Vagina (tissue), 2 donors: ENCODE results near the gene GAMT. TPM values are rescaled to one million over a fixed set of nuclear protein-coding genes. Genes with fewer than 3 reads are reported as not detected.

Experiments used
- DNase-seq, 2 donors: peaks; one replicate each; pipeline ENCODE4 v3.0.0-alpha.2; 2017; ENCODE audit errors: extremely low spot score in 2 of 2
- H3K27ac ChIP-seq: fragments of 200-600 bp; sonication (generic); one replicate; pipeline ENCODE4 v1.5.1; 2019
- H3K27me3 ChIP-seq: fragments of 200-600 bp; sonication (generic); one replicate; pipeline ENCODE4 v1.5.1; 2019
- H3K36me3 ChIP-seq, 2 donors: fragments of 200-600 bp; sonication (generic); one replicate each; pipeline ENCODE4 v1.5.1; 2017 to 2019
- H3K4me1 ChIP-seq: fragments of 200-600 bp; sonication (generic); one replicate; pipeline ENCODE4 v1.5.1; 2019
- H3K4me3 ChIP-seq, 2 donors: fragments of 200-600 bp; sonication (generic); 1 replicate in 1 of 2; 2 replicates in 1 of 2; pipeline ENCODE4 v1.5.1; 2016 to 2019
- H3K9me3 ChIP-seq: fragments of 200-600 bp; sonication (generic); one replicate; pipeline ENCODE4 v1.5.1; 2019
- CTCF ChIP-seq, 3 experiments: fragments of 450-650 bp in 2 of 3; fragments of 200-600 bp in 1 of 3; sonication (generic) in 1 of 3; IDR thresholded peaks; one replicate each; pipeline ENCODE4 v1.5.1; 2017 to 2019; ENCODE audit warnings: antibody characterized with exemption in 3 of 3, mild to moderate bottlenecking in 2 of 3, moderate library complexity in 2 of 3
- POLR2A ChIP-seq, 2 donors: fragments of 450-650 bp; IDR thresholded peaks; one replicate each; pipeline ENCODE4 v1.6.1; 2017; ENCODE audit warnings: antibody characterized with exemption in 2 of 2, mild to moderate bottlenecking in 2 of 2, moderate library complexity in 2 of 2
- POLR2AphosphoS5 ChIP-seq, 2 donors: sonication (generic); formaldehyde crosslinking; IDR thresholded peaks; one replicate each; pipeline ENCODE4 v1.9.0; 2017; ENCODE audit warnings: antibody characterized with exemption in 2 of 2, mild to moderate bottlenecking in 2 of 2, low read depth in 1 of 2; ENCODE audit not compliant: insufficient read depth in 1 of 2
- intact Hi-C: fragments of 100-400 bp; cut with DNase I; formaldehyde crosslinking; loops from one replicate; pipeline ENCODE4 v1.15.1; 2023
- total RNA-seq: library from RNA; depleted of rRNA; stranded (reverse); fragments of >200 nt; gene quantifications from one replicate; pipeline ENCODE4 v1.2.3, GENCODE V29; 2016

GAMT gene
- total RNA-seq, 1 donor from 2014 or later: 29.0 TPM

DNA sequence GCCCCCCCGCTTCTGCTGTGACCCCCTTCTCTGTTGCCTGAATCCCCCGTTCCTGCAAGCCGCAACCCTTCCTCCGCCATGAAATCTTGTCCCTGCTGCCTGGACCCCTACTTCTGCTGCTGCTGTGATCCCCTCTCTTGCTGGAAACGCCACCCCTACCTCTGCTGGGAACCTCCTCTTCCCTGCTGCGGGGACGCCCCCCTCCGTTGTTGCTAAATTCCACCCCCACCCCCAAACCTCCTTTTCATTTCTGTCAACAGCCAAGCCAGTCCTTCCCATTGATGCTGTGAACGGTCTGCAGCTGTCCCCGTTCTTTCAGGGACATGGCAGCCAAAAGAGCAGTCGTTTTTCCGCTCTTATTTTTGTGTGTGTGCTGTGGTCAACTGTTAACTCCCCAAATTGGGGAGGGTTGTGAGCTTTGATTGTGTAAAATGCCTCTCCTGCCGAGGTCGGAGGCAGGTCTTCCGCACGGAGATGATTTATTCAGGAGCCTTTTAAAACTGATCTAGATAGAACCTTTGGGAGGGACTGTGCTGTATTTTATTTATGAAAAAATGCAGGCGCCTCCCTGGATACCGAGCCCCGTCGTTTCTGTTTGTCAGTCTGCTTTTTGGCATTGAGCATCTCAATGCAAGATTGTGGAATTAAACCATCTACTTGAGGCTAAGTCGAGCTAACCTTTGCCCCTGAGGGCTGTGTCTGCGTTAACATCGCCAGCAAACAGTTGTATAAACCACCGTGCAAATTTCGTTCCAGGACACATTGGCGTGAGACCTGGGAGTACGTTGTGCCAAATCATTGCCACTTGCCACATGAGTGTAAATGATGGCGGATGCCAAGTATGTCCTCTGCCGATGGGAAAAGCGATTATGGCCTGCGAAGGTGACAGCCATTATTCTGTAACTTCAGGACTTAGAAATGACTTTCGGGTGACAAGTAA, 45.5 kb downstream of the GAMT start:
- H3K4me3 ChIP-seq: peak overlapping the region; percentile 88
- peaks cover 33% of the 10 kb centered on the region for H3K4me1 ChIP-seq
- no peaks in the 10 kb centered on the region for H3K27me3 ChIP-seq
- no peak for DNase-seq
- no peaks in the 10 kb centered on the region for H3K9me3 ChIP-seq
- TF ChIP-seq POLR2A (IDR thresholded peaks at IDR 0.05) (no peak), POLR2AphosphoS5 (IDR thresholded peaks at IDR 0.05; ENCODE audit: insufficient read depth in 1 of 2, low read depth in 1 of 2) (no peak), CTCF (IDR thresholded peaks at IDR 0.05) (no peak)
- H3K36me3 ChIP-seq: peaks cover 0 to 16% of the 10 kb centered on the region in 2 donors
- intact Hi-C loops: no loop called here
- H3K27ac ChIP-seq: peak overlapping the region; percentile 98

DNA sequence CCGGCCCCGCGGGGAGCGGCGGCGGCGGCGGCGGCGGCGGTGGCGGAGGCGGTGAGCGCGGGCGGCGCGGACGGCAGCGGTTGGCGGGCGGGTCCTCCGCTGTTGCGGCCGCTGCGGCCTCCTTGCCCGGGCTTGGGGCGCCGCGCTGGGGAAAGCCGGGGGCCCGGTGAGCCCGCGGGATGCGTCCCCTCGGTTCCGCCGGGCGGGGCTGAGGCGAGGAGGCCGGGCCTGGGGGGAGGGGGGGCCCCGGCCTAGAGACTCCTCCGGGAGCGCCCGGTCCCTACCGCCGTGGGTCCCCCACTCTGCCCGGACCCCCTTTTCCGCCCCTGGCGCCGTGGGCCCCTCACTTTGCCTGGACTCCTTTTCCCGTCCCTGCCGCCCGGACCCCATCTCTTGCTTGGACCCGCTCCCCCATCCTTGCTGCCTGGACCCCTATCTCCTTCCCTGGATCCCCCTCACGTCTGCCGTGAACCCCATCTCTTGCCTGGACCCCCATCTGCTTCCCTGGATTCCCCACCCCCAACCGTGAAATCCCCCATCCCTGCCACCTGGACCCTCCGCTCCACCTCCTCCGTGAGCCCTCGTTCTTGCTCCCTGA, 46.3 kb downstream of the GAMT start:
- Histone ChIP-seq H3K4me1 (peaks cover 25% of the 10 kb centered on the region), H3K36me3 (peaks cover 0 to 16% of the 10 kb centered on the region in 2 donors), H3K9me3 (no peaks in the 10 kb centered on the region), H3K27me3 (no peaks in the 10 kb centered on the region), H3K4me3 (peak overlapping the region; percentile 88), H3K27ac (peak overlapping the region; percentile 98)
- intact Hi-C loops: no loop called here
- peak in 1 of 2 donors; percentile 40 for TF ChIP-seq POLR2A (IDR thresholded peaks at IDR 0.05)
- no peak for TF ChIP-seq CTCF (IDR thresholded peaks at IDR 0.05)
- DNase-seq: no peak

DNA sequence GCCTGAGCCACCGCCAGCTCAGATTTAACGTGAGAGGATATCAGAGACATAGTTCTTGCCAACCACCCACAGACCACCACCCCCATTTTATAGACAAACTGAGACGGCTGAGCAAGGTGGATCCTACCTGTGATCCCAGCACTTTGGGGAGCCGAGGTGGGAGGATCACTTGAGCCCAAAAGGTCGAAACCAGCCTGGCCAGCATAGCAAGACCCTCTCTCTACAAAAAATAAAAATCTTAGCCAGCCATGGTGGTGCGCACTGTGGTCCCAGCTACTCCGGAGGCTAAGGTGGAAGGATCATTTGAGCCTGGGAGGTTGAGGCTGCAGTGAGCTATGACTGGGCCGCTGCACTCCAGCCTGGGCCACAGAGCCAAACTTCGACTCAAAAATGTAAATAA, 48.2 kb downstream of the GAMT start:
- TF ChIP-seq POLR2AphosphoS5 (IDR thresholded peaks at IDR 0.05; ENCODE audit: insufficient read depth in 1 of 2, low read depth in 1 of 2) (no peak), CTCF (IDR thresholded peaks at IDR 0.05) (no peak), POLR2A (IDR thresholded peaks at IDR 0.05) (no peak)
- intact Hi-C loops: no loop called here
- Histone ChIP-seq H3K27me3 (no peaks in the 10 kb centered on the region), H3K9me3 (no peaks in the 10 kb centered on the region), H3K4me3 (no peak overlapping the region), H3K27ac (no peak overlapping the region), H3K4me1 (peaks cover 23% of the 10 kb centered on the region), H3K36me3 (peaks cover 0 to 7% of the 10 kb centered on the region in 2 donors)
- no peak for DNase-seq

GRCh38 chr19:1351381-1351851, 49.9 kb downstream of the GAMT start:
- Histone ChIP-seq H3K9me3 (no peaks in the 10 kb centered on the region), H3K36me3 (no peaks in the 10 kb centered on the region), H3K27ac (no peak overlapping the region), H3K4me3 (no peak overlapping the region), H3K4me1 (peaks cover 19% of the 10 kb centered on the region), H3K27me3 (no peaks in the 10 kb centered on the region)
- intact Hi-C loops: no loop called here
- no peak for TF ChIP-seq CTCF (IDR thresholded peaks at IDR 0.05)
- no peak for TF ChIP-seq POLR2A (IDR thresholded peaks at IDR 0.05)
- TF ChIP-seq POLR2AphosphoS5 (IDR thresholded peaks at IDR 0.05; ENCODE audit: insufficient read depth in 1 of 2, low read depth in 1 of 2): no peak
- DNase-seq: no peak

DNA sequence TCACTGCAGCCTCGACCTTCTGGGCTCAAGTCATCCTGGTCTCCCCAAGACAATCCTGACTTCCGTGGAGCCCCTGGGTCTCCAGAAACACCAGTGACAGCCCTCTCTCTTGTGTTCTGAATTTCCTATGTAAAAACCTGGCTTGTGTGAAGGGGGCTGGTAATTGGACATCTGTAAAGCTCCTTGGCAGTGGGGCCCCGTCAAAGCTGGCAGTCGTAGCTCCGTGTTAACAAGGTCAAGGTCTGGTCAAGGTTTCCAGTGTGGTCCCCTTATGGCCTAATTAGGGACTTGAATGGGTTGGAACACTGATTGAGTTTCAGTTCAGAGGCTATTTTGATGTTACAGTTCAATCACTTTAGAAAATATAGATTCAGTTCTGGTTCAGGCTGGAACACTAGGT, 50.5 kb downstream of the GAMT start:
- H3K4me1 ChIP-seq: peaks cover 13% of the 10 kb centered on the region
- no peaks in the 10 kb centered on the region for H3K9me3 ChIP-seq
- no peak overlapping the region for H3K4me3 ChIP-seq
- DNase-seq: no peak
- no peaks in the 10 kb centered on the region for H3K36me3 ChIP-seq
- no peaks in the 10 kb centered on the region for H3K27me3 ChIP-seq
- no peak overlapping the region for H3K27ac ChIP-seq
- TF ChIP-seq POLR2A (IDR thresholded peaks at IDR 0.05) (no peak), POLR2AphosphoS5 (IDR thresholded peaks at IDR 0.05; ENCODE audit: insufficient read depth in 1 of 2, low read depth in 1 of 2) (no peak), CTCF (IDR thresholded peaks at IDR 0.05) (no peak)
- intact Hi-C loops: no loop called here
